KOPT-K1 (cell line): ENCODE data around the gene KRT40.

ENCODE experiments used
- H3K27ac ChIP-seq: fragments of 200-600 bp; sonication (generic); 2 replicates; pipeline ENCODE4 v1.5.1; 2016; ENCODE audit warnings: antibody characterized with exemption, mild to moderate bottlenecking, low read depth, low read length; ENCODE audit not compliant: poor library complexity, severe bottlenecking
- H3K36me3 ChIP-seq: fragments of 200-600 bp; sonication (generic); 2 replicates; pipeline ENCODE4 v1.5.1; 2017; ENCODE audit warnings: antibody characterized with exemption, mild to moderate bottlenecking, low read length, moderate library complexity; ENCODE audit not compliant: insufficient read depth
- H3K9me3 ChIP-seq: fragments of 200-600 bp; sonication (generic); 2 replicates; pipeline ENCODE4 v1.5.1; 2017; ENCODE audit warnings: antibody characterized with exemption, low read length, mild to moderate bottlenecking; ENCODE audit not compliant: insufficient read depth, poor library complexity, severe bottlenecking

KRT40 gene

GRCh38 chr17:40978575-40979151 is 5.5 kb downstream of the KRT40 start:
- Histone ChIP-seq H3K9me3 (no peaks in the 10 kb centered on the region), H3K36me3 (no peaks in the 10 kb centered on the region), H3K27ac (no peak overlapping the region)

DNA sequence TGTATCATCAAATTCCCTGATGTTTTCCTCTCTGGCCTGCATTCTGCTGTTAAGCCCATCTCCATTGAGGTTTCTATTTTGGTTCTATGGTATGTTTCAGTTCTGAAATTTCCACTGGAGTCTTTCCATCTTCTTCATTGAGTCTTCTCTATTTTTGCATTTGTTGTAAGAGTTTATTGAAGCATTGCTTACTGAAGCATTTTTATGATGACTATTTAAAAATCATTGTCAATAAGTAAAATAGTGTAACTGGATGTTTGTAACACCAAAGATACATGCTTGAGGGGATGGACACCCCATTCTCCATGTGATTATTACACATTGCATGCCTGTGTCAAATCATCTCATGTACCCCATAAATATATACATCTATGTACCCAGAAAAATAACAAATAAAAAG is 8.6 kb downstream of the KRT40 start:
- Histone ChIP-seq H3K9me3 (no peaks in the 10 kb centered on the region), H3K36me3 (no peaks in the 10 kb centered on the region), H3K27ac (no peak overlapping the region)

GRCh38 chr17:40974366-40974765 is 9.8 kb downstream of the KRT40 start:
- H3K36me3 ChIP-seq = no peaks in the 10 kb centered on the region
- H3K9me3 ChIP-seq = no peaks in the 10 kb centered on the region
- H3K27ac ChIP-seq = no peak overlapping the region

GRCh38 chr17:40967582-40967981 is 16.5 kb downstream of the KRT40 start:
- H3K9me3 ChIP-seq = no peaks in the 10 kb centered on the region
- no peaks in the 10 kb centered on the region for H3K36me3 ChIP-seq
- no peak overlapping the region for H3K27ac ChIP-seq

GRCh38 chr17:40966848-40967247 is 17.3 kb downstream of the KRT40 start, which contains the start of gene KRT39:
KRT39 (minus strand) TSS chr17:40966948; CDS start chr17:40966856, 92 bp downstream.
- H3K27ac ChIP-seq = no peak within 1 kb of the TSS
- H3K9me3 ChIP-seq = no peaks in the 10 kb centered on the region
- H3K36me3 ChIP-seq = no peaks in the 10 kb centered on the region

DNA sequence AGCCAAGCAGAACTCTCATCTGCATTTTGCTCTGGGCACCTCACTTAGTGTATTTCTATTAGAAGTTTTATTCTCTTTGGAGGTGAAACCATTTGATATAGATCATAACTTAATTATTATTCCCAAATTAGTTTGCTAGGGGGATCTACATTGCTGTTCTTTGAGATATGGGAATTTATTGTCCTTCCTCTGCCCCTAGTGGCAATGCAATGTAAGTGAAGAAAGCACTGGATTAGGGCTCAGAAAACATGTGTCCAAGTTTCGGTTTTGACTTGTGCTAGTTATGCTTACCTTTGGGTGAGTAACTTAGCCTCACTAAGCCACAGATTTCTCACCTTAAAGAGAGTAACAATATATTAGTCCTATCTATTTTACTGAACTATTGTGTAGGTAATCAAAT is 20.3 kb downstream of the KRT40 start:
- H3K27ac ChIP-seq = no peak overlapping the region
- no peaks in the 10 kb centered on the region for H3K36me3 ChIP-seq
- H3K9me3 ChIP-seq = no peaks in the 10 kb centered on the region

GRCh38 chr17:40962059-40962561 is 22.0 kb downstream of the KRT40 start:
- H3K9me3 ChIP-seq = no peaks in the 10 kb centered on the region
- H3K27ac ChIP-seq = no peak overlapping the region
- H3K36me3 ChIP-seq = no peaks in the 10 kb centered on the region

- no peaks in the 10 kb centered on the region for H3K9me3 ChIP-seq
- H3K27ac ChIP-seq = no peak overlapping the region
- H3K36me3 ChIP-seq = no peaks in the 10 kb centered on the region
These were observed 22.5 kb downstream of the KRT40 start for GRCh38 chr17:40961591-40961990.

DNA sequence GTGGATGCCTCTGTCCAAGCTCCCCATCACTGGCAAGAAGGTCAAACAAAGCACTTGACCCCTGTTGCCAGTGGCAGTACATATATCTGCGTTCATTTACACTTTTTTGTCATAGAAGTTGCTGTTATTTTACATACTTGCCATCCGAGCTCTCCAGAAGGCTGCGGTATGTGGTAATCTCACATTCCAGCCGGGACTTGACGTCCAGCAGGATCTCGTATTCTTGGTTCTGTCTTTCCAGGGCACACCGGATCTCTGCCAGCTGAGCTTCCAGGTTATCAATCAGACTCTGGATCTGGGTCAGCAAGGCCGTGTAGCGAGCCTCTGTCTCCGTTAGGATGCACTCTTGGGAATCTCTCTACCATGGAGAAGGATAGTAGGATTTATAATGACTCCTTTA is 24.0 kb downstream of the KRT40 start:
- Histone ChIP-seq H3K36me3 (no peaks in the 10 kb centered on the region), H3K27ac (no peak overlapping the region), H3K9me3 (no peaks in the 10 kb centered on the region)

- no peak overlapping the region for H3K27ac ChIP-seq
- no peaks in the 10 kb centered on the region for H3K9me3 ChIP-seq
- H3K36me3 ChIP-seq = no peaks in the 10 kb centered on the region
These were observed 25.8 kb downstream of the KRT40 start for GRCh38 chr17:40958086-40958953.

- H3K27ac ChIP-seq = no peak overlapping the region
- no peaks in the 10 kb centered on the region for H3K36me3 ChIP-seq
- H3K9me3 ChIP-seq = no peaks in the 10 kb centered on the region
These were observed 27.5 kb downstream of the KRT40 start for GRCh38 chr17:40956401-40957254.

GRCh38 chr17:40953881-40954280 is 30.2 kb downstream of the KRT40 start:
- Histone ChIP-seq H3K36me3 (no peaks in the 10 kb centered on the region), H3K9me3 (no peaks in the 10 kb centered on the region), H3K27ac (no peak overlapping the region)

- H3K27ac ChIP-seq = no peak overlapping the region
- H3K9me3 ChIP-seq = no peaks in the 10 kb centered on the region
- H3K36me3 ChIP-seq = no peaks in the 10 kb centered on the region
These were observed 31.5 kb downstream of the KRT40 start for GRCh38 chr17:40952661-40953060.

GRCh38 chr17:40952154-40952553 is 32.0 kb downstream of the KRT40 start:
- Histone ChIP-seq H3K27ac (no peak overlapping the region), H3K36me3 (no peaks in the 10 kb centered on the region), H3K9me3 (no peaks in the 10 kb centered on the region)

GRCh38 chr17:40951011-40951622 is 33.0 kb downstream of the KRT40 start:
- H3K36me3 ChIP-seq = no peaks in the 10 kb centered on the region
- H3K27ac ChIP-seq = no peak overlapping the region
- H3K9me3 ChIP-seq = no peaks in the 10 kb centered on the region
